Upper lobe of left lung (tissue), 6 donors: ENCODE data around the gene CAGE1. TPM values are rescaled to one million over a fixed set of nuclear protein-coding genes. Genes with fewer than 3 reads are reported as not detected.

Source experiments
- ATAC-seq, 2 donors: fragments of 200-7000 bp; cut with Tn5 transposase; one replicate each; pipeline ENCODE4 v1.9.1; 2022; ENCODE audit warnings: mild to moderate bottlenecking in 2 of 2, moderate library complexity in 2 of 2; ENCODE audit not compliant: low FRiP score in 2 of 2
- DNase-seq, 2 donors: peaks; one replicate each; pipeline ENCODE4 v3.0.0-alpha.2; 2019 to 2020
- H3K27ac ChIP-seq, 4 donors: fragments of 200-600 bp; sonication (generic); one replicate each; pipeline ENCODE4 v1.5.1; 2016 to 2019
- H3K27me3 ChIP-seq, 4 donors: fragments of 200-600 bp; sonication (generic); one replicate each; pipeline ENCODE4 v1.5.1; 2017 to 2019
- H3K36me3 ChIP-seq, 4 donors: fragments of 200-600 bp; sonication (generic); one replicate each; pipeline ENCODE4 v1.5.1; 2016 to 2019
- H3K4me1 ChIP-seq, 4 donors: fragments of 200-600 bp; sonication (generic); one replicate each; pipeline ENCODE4 v1.5.1; 2018 to 2019
- H3K4me3 ChIP-seq, 4 donors: fragments of 200-600 bp; sonication (generic); one replicate each; pipeline ENCODE4 v1.5.1; 2017 to 2019; ENCODE audit warnings: mild to moderate bottlenecking in 2 of 4, moderate library complexity in 1 of 4
- H3K9me3 ChIP-seq, 4 donors: fragments of 200-600 bp; sonication (generic); one replicate each; pipeline ENCODE4 v1.5.1; 2018 to 2019
- CTCF ChIP-seq, 6 experiments: fragments of 450-650 bp in 4 of 6; fragments of 200-600 bp in 2 of 6; sonication (generic) in 2 of 6; IDR thresholded peaks; one replicate each; pipeline ENCODE4 v1.5.1; 2016 to 2019; ENCODE audit warnings: antibody characterized with exemption in 6 of 6
- EP300 ChIP-seq, 4 donors: sonication (generic); formaldehyde crosslinking; IDR thresholded peaks; one replicate each; pipeline ENCODE4 v1.5.1; 2017; ENCODE audit warnings: antibody characterized with exemption in 4 of 4, control low read depth in 2 of 4
- POLR2A ChIP-seq, 4 donors: fragments of 450-650 bp; IDR thresholded peaks; one replicate each; pipeline ENCODE4 v1.5.1; 2016 to 2017; ENCODE audit warnings: antibody characterized with exemption in 4 of 4, mild to moderate bottlenecking in 2 of 4
- POLR2AphosphoS5 ChIP-seq, 2 donors: sonication (generic); formaldehyde crosslinking; IDR thresholded peaks; one replicate each; pipeline ENCODE4 v1.5.1; 2017; ENCODE audit warnings: antibody characterized with exemption in 2 of 2
- WGBS, 2 donors: methylation state at CpG; one replicate each; pipeline ENCODE4 v1.1.5; 2017 to 2018; 5-methylcytosine and 5-hydroxymethylcytosine counted together
- total RNA-seq, 6 donors: library from RNA; depleted of rRNA in 4 of 6; stranded (reverse); fragments of >200 nt in 4 of 6; gene quantifications; one replicate each; pipeline versions ENCODE4 v1.1.0 to v1.2.1, GENCODE V29; 2016 to 2021
- donor health status: DM: no; HTN: no; CAD: no; lungs with moderate emphysema.
- donor health status: DM: no; HTN: yes; CAD: no; lungs with severe emphysema.

Gene CAGE1
- total RNA-seq, 6 donors from 2014 or later, result not detected

GRCh38 chr6:7433121-7433617 lies 43.6 kb upstream of the CAGE1 start:
- peaks cover 0 to 8% (median 3%) of the 10 kb centered on the region in 4 donors for H3K4me1 ChIP-seq
- no peak overlapping the region for H3K4me3 ChIP-seq
- TF ChIP-seq POLR2A (IDR thresholded peaks at IDR 0.05), result no peak
- no peak for TF ChIP-seq POLR2AphosphoS5 (IDR thresholded peaks at IDR 0.05)
- no peak for TF ChIP-seq CTCF (IDR thresholded peaks at IDR 0.05)
- TF ChIP-seq EP300 (IDR thresholded peaks at IDR 0.05), result no peak
- WGBS, 2 donors, result 67 to 84% methylated on average over 4 to 5 of the region's 5 CpGs
- DNase-seq (no peak), ATAC-seq (peak in 1 of 2 donors; percentile 8)
- no peaks in the 10 kb centered on the region for H3K27me3 ChIP-seq
- H3K36me3 ChIP-seq, result no peaks in the 10 kb centered on the region
- no peak overlapping the region for H3K27ac ChIP-seq
- no peaks in the 10 kb centered on the region for H3K9me3 ChIP-seq

GRCh38 chr6:7432391-7433120 lies 43.0 kb upstream of the CAGE1 start:
- WGBS, 2 donors, result 73 to 78% methylated on average over 15 to 16 of the region's 16 CpGs
- TF ChIP-seq POLR2A (IDR thresholded peaks at IDR 0.05), result no peak
- ATAC-seq (no peak), DNase-seq (no peak)
- H3K27ac ChIP-seq, result no peak overlapping the region
- H3K4me1 ChIP-seq, result peaks cover 0 to 8% (median 3%) of the 10 kb centered on the region in 4 donors
- H3K4me3 ChIP-seq, result no peak overlapping the region
- no peaks in the 10 kb centered on the region for H3K9me3 ChIP-seq
- H3K36me3 ChIP-seq, result no peaks in the 10 kb centered on the region
- H3K27me3 ChIP-seq, result no peaks in the 10 kb centered on the region

GRCh38 chr6:7431674-7432390 lies 42.3 kb upstream of the CAGE1 start:
- H3K27ac ChIP-seq, result no peak overlapping the region
- TF ChIP-seq POLR2AphosphoS5 (IDR thresholded peaks at IDR 0.05) (no peak), EP300 (IDR thresholded peaks at IDR 0.05) (no peak)
- ATAC-seq, result peak; percentile 31 to 66
- no peaks in the 10 kb centered on the region for H3K27me3 ChIP-seq
- H3K4me3 ChIP-seq, result no peak overlapping the region
- peak in 1 of 2 donors; percentile 47 for DNase-seq
- WGBS, 2 donors, result 60 to 63% methylated on average over 13 to 24 of the region's 24 CpGs
- H3K4me1 ChIP-seq, result peaks cover 0 to 8% (median 3%) of the 10 kb centered on the region in 4 donors
- H3K36me3 ChIP-seq, result no peaks in the 10 kb centered on the region
- no peaks in the 10 kb centered on the region for H3K9me3 ChIP-seq

GRCh38 chr6:7431313-7431673 lies 41.8 kb upstream of the CAGE1 start:
- H3K9me3 ChIP-seq, result no peaks in the 10 kb centered on the region
- no peaks in the 10 kb centered on the region for H3K27me3 ChIP-seq
- no peaks in the 10 kb centered on the region for H3K36me3 ChIP-seq
- DNase-seq (no peak), ATAC-seq (peak; percentile 7 to 48)
- TF ChIP-seq EP300 (IDR thresholded peaks at IDR 0.05), result no peak
- no peak for TF ChIP-seq CTCF (IDR thresholded peaks at IDR 0.05)
- no peak overlapping the region for H3K27ac ChIP-seq
- no peak overlapping the region for H3K4me3 ChIP-seq
- 55 to 60% methylated on average over 8 of the region's 8 CpGs for WGBS, 2 donors
- H3K4me1 ChIP-seq, result peaks cover 0 to 8% (median 3%) of the 10 kb centered on the region in 4 donors

GRCh38 chr6:7426447-7427169 lies 37.1 kb upstream of the CAGE1 start:
- DNase-seq, result no peak
- WGBS, 2 donors, result 71 to 86% methylated on average over 16 of the region's 16 CpGs
- H3K9me3 ChIP-seq, result no peaks in the 10 kb centered on the region
- H3K27me3 ChIP-seq, result no peaks in the 10 kb centered on the region
- peaks cover 0 to 2% (median under 1%) of the 10 kb centered on the region in 4 donors for H3K4me1 ChIP-seq
- no peak overlapping the region for H3K4me3 ChIP-seq
- H3K27ac ChIP-seq, result no peak overlapping the region
- TF ChIP-seq POLR2A (IDR thresholded peaks at IDR 0.05), result no peak
- no peak for TF ChIP-seq CTCF (IDR thresholded peaks at IDR 0.05)
- no peak for TF ChIP-seq POLR2AphosphoS5 (IDR thresholded peaks at IDR 0.05)
- no peak for TF ChIP-seq EP300 (IDR thresholded peaks at IDR 0.05)
- ATAC-seq, result no peak
- no peaks in the 10 kb centered on the region for H3K36me3 ChIP-seq
